ENCODE results near the gene RPSA.

Gene RPSA

GRCh38 chr3:39396690-39397089 lies 9.8 kb upstream of the RPSA start:
- no peak for DNase-seq (ENCODE audit: low read depth)
- H3K4me3 ChIP-seq (ENCODE audit: low read depth, low read length), result no peak overlapping the region
- no peak for TF ChIP-seq POLR2A (IDR thresholded peaks at IDR 0.05; ENCODE audit: extremely low read depth, insufficient read length)
- TF ChIP-seq, protein P1, sequence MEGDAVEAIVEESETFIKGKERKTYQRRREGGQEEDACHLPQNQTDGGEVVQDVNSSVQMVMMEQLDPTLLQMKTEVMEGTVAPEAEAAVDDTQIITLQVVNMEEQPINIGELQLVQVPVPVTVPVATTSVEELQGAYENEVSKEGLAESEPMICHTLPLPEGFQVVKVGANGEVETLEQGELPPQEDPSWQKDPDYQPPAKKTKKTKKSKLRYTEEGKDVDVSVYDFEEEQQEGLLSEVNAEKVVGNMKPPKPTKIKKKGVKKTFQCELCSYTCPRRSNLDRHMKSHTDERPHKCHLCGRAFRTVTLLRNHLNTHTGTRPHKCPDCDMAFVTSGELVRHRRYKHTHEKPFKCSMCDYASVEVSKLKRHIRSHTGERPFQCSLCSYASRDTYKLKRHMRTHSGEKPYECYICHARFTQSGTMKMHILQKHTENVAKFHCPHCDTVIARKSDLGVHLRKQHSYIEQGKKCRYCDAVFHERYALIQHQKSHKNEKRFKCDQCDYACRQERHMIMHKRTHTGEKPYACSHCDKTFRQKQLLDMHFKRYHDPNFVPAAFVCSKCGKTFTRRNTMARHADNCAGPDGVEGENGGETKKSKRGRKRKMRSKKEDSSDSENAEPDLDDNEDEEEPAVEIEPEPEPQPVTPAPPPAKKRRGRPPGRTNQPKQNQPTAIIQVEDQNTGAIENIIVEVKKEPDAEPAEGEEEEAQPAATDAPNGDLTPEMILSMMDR (IDR thresholded peaks at IDR 0.05; ENCODE audit: low read depth, low read length), result no peak
- TF ChIP-seq, protein P2, sequence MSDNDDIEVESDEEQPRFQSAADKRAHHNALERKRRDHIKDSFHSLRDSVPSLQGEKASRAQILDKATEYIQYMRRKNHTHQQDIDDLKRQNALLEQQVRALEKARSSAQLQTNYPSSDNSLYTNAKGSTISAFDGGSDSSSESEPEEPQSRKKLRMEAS (IDR thresholded peaks at IDR 0.05; ENCODE audit: low read depth, low read length), result no peak
- TF ChIP-seq MYC (IDR thresholded peaks at IDR 0.05; ENCODE audit: low read depth, low read length), result no peak

- DNase-seq (ENCODE audit: low read depth), result peak; percentile 24
- TF ChIP-seq, protein P1 (IDR thresholded peaks at IDR 0.05; ENCODE audit: low read depth, low read length), result no peak
- no peak for TF ChIP-seq MYC (IDR thresholded peaks at IDR 0.05; ENCODE audit: low read depth, low read length)
- no peak for TF ChIP-seq POLR2A (IDR thresholded peaks at IDR 0.05; ENCODE audit: extremely low read depth, insufficient read length)
- TF ChIP-seq, protein P2 (IDR thresholded peaks at IDR 0.05; ENCODE audit: low read depth, low read length), result no peak
- no peak overlapping the region for H3K4me3 ChIP-seq (ENCODE audit: low read depth, low read length)
These were observed 7.8 kb upstream of the RPSA start for GRCh38 chr3:39398700-39399099.

DNA sequence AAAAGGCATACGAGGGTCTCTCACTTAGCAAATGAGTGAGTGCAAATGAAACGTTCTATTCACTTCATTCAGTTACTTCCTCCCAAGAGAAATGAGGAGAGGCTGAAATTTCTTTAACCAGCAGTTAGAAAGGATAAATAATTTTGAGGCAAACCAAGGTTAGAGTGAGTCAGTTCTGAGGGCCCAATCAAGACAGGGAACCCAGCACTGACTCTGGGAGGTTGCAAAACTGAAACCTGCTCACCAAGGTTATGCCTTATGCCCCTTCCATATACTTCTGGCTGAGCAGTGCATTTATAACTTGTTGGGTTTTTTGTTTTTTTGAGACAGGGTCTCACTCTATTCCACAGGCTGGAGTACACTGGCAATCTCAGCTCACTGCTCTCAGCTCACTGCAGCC lies 4.5 kb upstream of the RPSA start:
- TF ChIP-seq, protein P1 (IDR thresholded peaks at IDR 0.05; ENCODE audit: low read depth, low read length), result no peak
- TF ChIP-seq, protein P2 (IDR thresholded peaks at IDR 0.05; ENCODE audit: low read depth, low read length), result no peak
- TF ChIP-seq MYC (IDR thresholded peaks at IDR 0.05; ENCODE audit: low read depth, low read length), result no peak
- TF ChIP-seq POLR2A (IDR thresholded peaks at IDR 0.05; ENCODE audit: extremely low read depth, insufficient read length), result no peak
- DNase-seq (ENCODE audit: low read depth), result peak; percentile 81
- H3K4me3 ChIP-seq (ENCODE audit: low read depth, low read length), result no peak overlapping the region

- DNase-seq (ENCODE audit: low read depth), result peak; percentile 50
- TF ChIP-seq MYC (IDR thresholded peaks at IDR 0.05; ENCODE audit: low read depth, low read length) (no peak), POLR2A (IDR thresholded peaks at IDR 0.05; ENCODE audit: extremely low read depth, insufficient read length) (no peak)
- TF ChIP-seq, protein P1 (IDR thresholded peaks at IDR 0.05; ENCODE audit: low read depth, low read length), result no peak
- TF ChIP-seq, protein P2 (IDR thresholded peaks at IDR 0.05; ENCODE audit: low read depth, low read length), result no peak
- no peak overlapping the region for H3K4me3 ChIP-seq (ENCODE audit: low read depth, low read length)
These were observed 1.4 kb upstream of the RPSA start for GRCh38 chr3:39404943-39405686.

- peak overlapping the region; percentile 42 for H3K4me3 ChIP-seq (ENCODE audit: low read depth, low read length)
These were observed 693 bp upstream of the RPSA start for GRCh38 chr3:39405687-39406367.

More at GRCh38 chr3:39405687-39406367, 693 bp upstream of the RPSA start:
- DNase-seq (ENCODE audit: low read depth), result no peak
- TF ChIP-seq POLR2A (IDR thresholded peaks at IDR 0.05; ENCODE audit: extremely low read depth, insufficient read length), result no peak
- TF ChIP-seq, protein P2 (IDR thresholded peaks at IDR 0.05; ENCODE audit: low read depth, low read length), result no peak
- TF ChIP-seq, protein P1 (IDR thresholded peaks at IDR 0.05; ENCODE audit: low read depth, low read length), result no peak
- TF ChIP-seq MYC (IDR thresholded peaks at IDR 0.05; ENCODE audit: low read depth, low read length), result no peak

All from NB4 (cell line).